ENCODE results near the gene ZNF785. TPM values are rescaled to one million over a fixed set of nuclear protein-coding genes. Genes with fewer than 3 reads are reported as not detected.
"Not testable (repeated sequence)": the region's sequence is repeated elsewhere in the genome, so short reads cannot be mapped to it uniquely, and the experiment has no call there.

The ZNF785 gene
- total RNA-seq, 2 experiments from 2014 or later, result 4.6 to 6.8 TPM

- Histone ChIP-seq H3K27ac (ENCODE audit: low read depth, low read length, poor library complexity, severe bottlenecking) (no peak overlapping the region), H3K4me1 (ENCODE audit: insufficient read depth, low read length, poor library complexity, severe bottlenecking) (peaks cover 31% of the 10 kb centered on the region), H3K79me2 (ENCODE audit: insufficient read depth, low read depth, low read length) (peaks cover 19% of the 10 kb centered on the region; the same call in 1 of the 2 replicates), H3K9me3 (ENCODE audit: low read length) (no peaks in the 10 kb centered on the region), H3K9me2 (ENCODE audit: insufficient read depth, low read length) (no peaks in the 10 kb centered on the region), H3K4me3 (ENCODE audit: low read depth, low read length, poor library complexity, severe bottlenecking) (no peak overlapping the region), H2AFZ (ENCODE audit: low read length) (no peak overlapping the region), H3K36me3 (ENCODE audit: insufficient read depth, low read length) (no peaks in the 10 kb centered on the region), H3K4me2 (ENCODE audit: low read length) (peak overlapping the region; percentile 30; the same call in 1 of the 2 replicates), H4K20me1 (ENCODE audit: insufficient read depth, low read length) (no peaks in the 10 kb centered on the region)
- DNase-seq (ENCODE audit: low spot score), result no peak
- ChIA-PET POLR2A (no interaction called here), CTCF (ENCODE audit: unreplicated experiment) (no interaction called here)
- intact Hi-C loops (cut with micrococcal nuclease; ENCODE audit: unreplicated experiment), result no loop called here
- no TSS peak for BruUV-seq (replicated peaks)
- no peak for TF ChIP-seq CTCF (conservative IDR thresholded peaks at IDR 0.05; ENCODE audit: low read length)
- no peak for TF ChIP-seq EZH2phosphoT487 (IDR thresholded peaks at IDR 0.05; ENCODE audit: borderline replicate concordance, low read depth, low read length)
Measured at GRCh38 chr16:30539000-30539964, 46.2 kb downstream of the ZNF785 start.

- Histone ChIP-seq H3K79me2 (ENCODE audit: insufficient read depth, low read depth, low read length) (peaks cover 28% of the 10 kb centered on the region; the same call in 1 of the 2 replicates), H2AFZ (ENCODE audit: low read length) (peak overlapping the region; percentile 51; the same call in 1 of the 2 replicates), H3K36me3 (ENCODE audit: insufficient read depth, low read length) (peaks cover 12% of the 10 kb centered on the region; the same call in 1 of the 2 replicates), H3K27ac (ENCODE audit: low read depth, low read length, poor library complexity, severe bottlenecking) (peak overlapping the region; percentile 82), H3K4me1 (ENCODE audit: insufficient read depth, low read length, poor library complexity, severe bottlenecking) (peaks cover 39% of the 10 kb centered on the region), H3K4me2 (ENCODE audit: low read length) (peak overlapping the region; percentile 89), H3K4me3 (ENCODE audit: low read depth, low read length, poor library complexity, severe bottlenecking) (peak overlapping the region; percentile 75)
- H3K9me2 ChIP-seq (ENCODE audit: insufficient read depth, low read length); BruUV-seq (replicated peaks); H4K20me1 ChIP-seq (ENCODE audit: insufficient read depth, low read length); DNase-seq (ENCODE audit: low spot score); H3K9me3 ChIP-seq (ENCODE audit: low read length); intact Hi-C loops (cut with micrococcal nuclease; ENCODE audit: unreplicated experiment): not testable (repeated sequence)
- POLR2A ChIA-PET, result interaction anchor here (0.5 to 4.6 kb wide), 4 partner anchors 21 to 107 kb away, joined by 4 to 54 read pairs (median 6); partner anchors contain the start of genes DCTPP1 and ZNF764
- CTCF ChIA-PET (ENCODE audit: unreplicated experiment), result interaction anchor here (1.8 kb wide), 1 partner anchor 21 kb away, joined by 6 read pairs; no protein-coding TSS in a partner anchor
Measured at GRCh38 chr16:30536391-30537024, 49.0 kb downstream of the ZNF785 start.

- POLR2A ChIA-PET, result interaction anchor here (0.5 to 4.6 kb wide), 11 partner anchors 22 to 106 kb away, joined by 3 to 54 read pairs (median 4); partner anchors contain the start of genes DCTPP1, ZNF689 and ZNF764
- Histone ChIP-seq H3K9me2 (ENCODE audit: insufficient read depth, low read length) (no peaks in the 10 kb centered on the region), H3K27ac (ENCODE audit: low read depth, low read length, poor library complexity, severe bottlenecking) (peak overlapping the region; percentile 82), H3K79me2 (ENCODE audit: insufficient read depth, low read depth, low read length) (peaks cover 28% of the 10 kb centered on the region; the same call in 1 of the 2 replicates), H3K4me3 (ENCODE audit: low read depth, low read length, poor library complexity, severe bottlenecking) (peak overlapping the region; percentile 75), H4K20me1 (ENCODE audit: insufficient read depth, low read length) (no peaks in the 10 kb centered on the region), H3K9me3 (ENCODE audit: low read length) (no peaks in the 10 kb centered on the region), H3K4me2 (ENCODE audit: low read length) (peak overlapping the region; percentile 89), H3K36me3 (ENCODE audit: insufficient read depth, low read length) (peaks cover 19% of the 10 kb centered on the region), H3K4me1 (ENCODE audit: insufficient read depth, low read length, poor library complexity, severe bottlenecking) (peaks cover 39% of the 10 kb centered on the region), H2AFZ (ENCODE audit: low read length) (peak overlapping the region; percentile 51; the same call in 1 of the 2 replicates)
- intact Hi-C loops (cut with micrococcal nuclease; ENCODE audit: unreplicated experiment), result loop anchor here (1.0 to 2.0 kb wide), 4 partner anchors 23 to 105 kb away; partner anchors contain the start of genes DCTPP1, ITGAL and ZNF764
- no peak for TF ChIP-seq EZH2phosphoT487 (IDR thresholded peaks at IDR 0.05; ENCODE audit: borderline replicate concordance, low read depth, low read length)
- peak; percentile 76 for TF ChIP-seq CTCF (conservative IDR thresholded peaks at IDR 0.05; ENCODE audit: low read length)
- CTCF ChIA-PET (ENCODE audit: unreplicated experiment), result interaction anchor here (0.5 to 1.8 kb wide), 6 partner anchors 22 to 414 kb away, joined by 3 to 19 read pairs (median 4); no protein-coding TSS in a partner anchor
- DNase-seq (ENCODE audit: low spot score), result peak; percentile 82
- no TSS peak for BruUV-seq (replicated peaks)
Measured at GRCh38 chr16:30535777-30536190, 49.7 kb downstream of the ZNF785 start.
